ENCODE results near the gene TARS1. TPM values are rescaled to one million over a fixed set of nuclear protein-coding genes. Genes with fewer than 3 reads are reported as not detected.
"Not testable (repeated sequence)": the region's sequence is repeated elsewhere in the genome, so short reads cannot be mapped to it uniquely, and the experiment has no call there.

Gene TARS1
- total RNA-seq, 1 experiment from 2014 or later = 250 TPM

DNA sequence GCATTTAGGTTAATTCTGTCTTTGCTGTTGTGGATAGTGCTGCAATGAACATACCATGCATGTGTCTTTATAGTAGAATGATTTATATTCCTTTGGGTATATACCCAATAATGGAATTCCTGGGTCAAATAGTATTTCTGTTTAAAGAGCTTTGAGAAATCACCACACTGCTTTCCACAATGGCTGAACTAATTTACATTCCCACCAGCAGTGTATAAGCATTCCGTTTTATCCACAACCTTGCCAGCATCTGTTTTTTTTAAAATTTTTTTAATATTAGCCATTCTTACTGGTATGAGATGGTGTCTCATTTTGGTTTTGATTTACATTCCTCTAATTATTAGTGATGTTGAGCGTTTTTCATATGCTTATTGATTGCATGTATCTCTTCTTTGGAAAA is 15.5 kb upstream of the TARS1 start:
- no peaks in the 10 kb centered on the region for H3K36me3 ChIP-seq (replicated peaks; ENCODE audit: control insufficient read depth, insufficient read depth, low read length)
- no peak overlapping the region for H3K4me3 ChIP-seq (ENCODE audit: insufficient read depth, low read depth, low read length)
- no peak for DNase-seq
- no peaks in the 10 kb centered on the region for H3K27me3 ChIP-seq (ENCODE audit: control insufficient read depth, insufficient read depth, low read length)

- no peaks in the 10 kb centered on the region for H3K36me3 ChIP-seq (replicated peaks; ENCODE audit: control insufficient read depth, insufficient read depth, low read length)
- no peak for DNase-seq
- no peak overlapping the region for H3K4me3 ChIP-seq (ENCODE audit: insufficient read depth, low read depth, low read length)
- no peaks in the 10 kb centered on the region for H3K27me3 ChIP-seq (ENCODE audit: control insufficient read depth, insufficient read depth, low read length)
These were observed 9.8 kb upstream of the TARS1 start for GRCh38 chr5:33430983-33431382.

DNA sequence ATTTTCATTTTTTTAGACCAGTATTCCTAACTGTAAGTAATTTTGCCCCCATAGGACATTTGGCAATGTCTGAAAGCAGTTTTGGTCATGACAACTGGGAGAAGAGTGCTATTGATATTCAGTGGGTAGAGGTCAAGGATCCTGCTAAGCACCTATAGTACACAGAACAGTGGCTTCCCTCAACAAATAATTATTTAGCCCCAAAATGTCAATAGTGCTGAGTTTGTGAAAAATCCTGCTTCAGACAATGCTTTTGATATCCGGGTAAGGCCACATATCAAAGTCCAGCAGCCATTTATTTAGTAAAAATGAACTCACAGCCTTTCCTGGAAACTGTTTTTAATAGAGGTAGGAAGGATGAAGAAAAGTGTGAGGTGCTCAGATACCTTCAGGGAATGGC is 8.1 kb upstream of the TARS1 start:
- no peak for DNase-seq
- H3K4me3 ChIP-seq (ENCODE audit: insufficient read depth, low read depth, low read length) = no peak overlapping the region

GRCh38 chr5:33433303-33434240 is 7.2 kb upstream of the TARS1 start:
- H3K36me3 ChIP-seq (replicated peaks; ENCODE audit: control insufficient read depth, insufficient read depth, low read length) = no peaks in the 10 kb centered on the region
- DNase-seq = no peak
- H3K27me3 ChIP-seq (ENCODE audit: control insufficient read depth, insufficient read depth, low read length) = no peaks in the 10 kb centered on the region
- no peak overlapping the region for H3K4me3 ChIP-seq (ENCODE audit: insufficient read depth, low read depth, low read length)

More for the DNA sequence above, 8.1 kb upstream of the TARS1 start:
- H3K27me3 ChIP-seq (ENCODE audit: control insufficient read depth, insufficient read depth, low read length) = no peaks in the 10 kb centered on the region
- no peaks in the 10 kb centered on the region for H3K36me3 ChIP-seq (replicated peaks; ENCODE audit: control insufficient read depth, insufficient read depth, low read length)

DNA sequence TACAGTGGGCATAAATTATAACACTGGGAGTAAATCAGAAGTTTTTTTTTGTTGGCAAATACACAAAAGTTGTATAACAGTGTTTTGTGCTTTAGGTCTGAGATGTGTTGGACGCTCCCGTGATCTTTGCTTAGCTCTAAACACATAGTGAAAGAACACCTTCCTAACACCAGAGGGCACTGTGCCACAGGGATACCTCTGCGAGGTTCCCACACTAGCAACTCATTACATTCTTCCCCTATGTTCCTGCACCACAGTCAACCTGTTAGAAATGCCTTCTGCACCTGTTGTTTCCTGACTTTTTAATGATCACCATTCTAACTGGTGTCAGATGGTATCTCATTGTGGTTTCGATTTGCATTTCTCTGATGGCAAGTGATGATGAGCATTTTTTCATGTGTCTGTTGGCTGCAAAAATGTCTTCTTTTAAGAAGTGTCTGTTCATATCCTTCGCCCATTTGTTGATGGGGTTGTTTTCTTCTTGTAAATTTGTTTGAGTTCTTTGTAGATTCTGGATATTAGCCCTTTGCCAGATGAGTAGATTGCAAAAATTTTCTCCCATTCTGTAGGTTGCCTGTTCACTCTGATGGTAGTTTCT is 4.8 kb upstream of the TARS1 start:
- peak; percentile 64 for DNase-seq

DNA sequence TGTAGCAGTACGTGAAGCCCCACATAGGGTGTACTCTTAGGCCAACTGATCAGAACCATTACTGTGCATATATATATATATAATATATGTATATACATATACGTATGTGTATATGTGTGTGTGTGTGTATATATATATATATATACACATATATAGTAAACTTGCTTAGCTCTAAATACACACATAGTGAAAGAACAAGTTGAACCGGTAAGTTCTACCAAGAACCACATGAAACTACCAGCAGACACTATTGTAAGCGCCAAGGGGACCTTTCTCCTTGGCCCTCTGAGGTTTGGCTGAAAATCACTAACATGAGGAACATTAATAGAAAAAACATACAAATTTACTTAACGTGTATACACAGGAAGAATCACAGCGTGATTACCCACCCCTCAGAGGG is 1.8 kb upstream of the TARS1 start:
- peaks cover 1% of the 10 kb centered on the region for H3K36me3 ChIP-seq (replicated peaks; ENCODE audit: control insufficient read depth, insufficient read depth, low read length)
- no peak for DNase-seq
- H3K4me3 ChIP-seq (ENCODE audit: insufficient read depth, low read depth, low read length) = peak overlapping the region; percentile 97
- no peaks in the 10 kb centered on the region for H3K27me3 ChIP-seq (ENCODE audit: control insufficient read depth, insufficient read depth, low read length)

More for the DNA sequence above, 4.8 kb upstream of the TARS1 start:
- H3K36me3 ChIP-seq (replicated peaks; ENCODE audit: control insufficient read depth, insufficient read depth, low read length); H3K27me3 ChIP-seq (ENCODE audit: control insufficient read depth, insufficient read depth, low read length); H3K4me3 ChIP-seq (ENCODE audit: insufficient read depth, low read depth, low read length): not testable (repeated sequence)

GRCh38 chr5:33439905-33440481 is 772 bp upstream of the TARS1 start:
- Histone ChIP-seq H3K27me3 (ENCODE audit: control insufficient read depth, insufficient read depth, low read length) (no peaks in the 10 kb centered on the region), H3K4me3 (ENCODE audit: insufficient read depth, low read depth, low read length) (peak overlapping the region; percentile 97), H3K36me3 (replicated peaks; ENCODE audit: control insufficient read depth, insufficient read depth, low read length) (peaks cover 3% of the 10 kb centered on the region)
- no peak for DNase-seq

- Histone ChIP-seq H3K27me3 (ENCODE audit: control insufficient read depth, insufficient read depth, low read length) (no peaks in the 10 kb centered on the region), H3K4me3 (ENCODE audit: insufficient read depth, low read depth, low read length) (peak overlapping the region; percentile 97), H3K36me3 (replicated peaks; ENCODE audit: control insufficient read depth, insufficient read depth, low read length) (peaks cover 10% of the 10 kb centered on the region)
- no peak for DNase-seq
These were observed 744 bp downstream of the TARS1 start for GRCh38 chr5:33441241-33442177.

GRCh38 chr5:33444542-33444941 is 3.8 kb downstream of the TARS1 start:
- no peak overlapping the region for H3K4me3 ChIP-seq (ENCODE audit: insufficient read depth, low read depth, low read length)
- H3K36me3 ChIP-seq (replicated peaks; ENCODE audit: control insufficient read depth, insufficient read depth, low read length) = peaks cover 17% of the 10 kb centered on the region
- DNase-seq = no peak
- H3K27me3 ChIP-seq (ENCODE audit: control insufficient read depth, insufficient read depth, low read length) = no peaks in the 10 kb centered on the region

GRCh38 chr5:33445798-33446197 is 5.0 kb downstream of the TARS1 start:
- H3K36me3 ChIP-seq (replicated peaks; ENCODE audit: control insufficient read depth, insufficient read depth, low read length) = peaks cover 22% of the 10 kb centered on the region
- H3K27me3 ChIP-seq (ENCODE audit: control insufficient read depth, insufficient read depth, low read length) = no peaks in the 10 kb centered on the region
- no peak for DNase-seq
- no peak overlapping the region for H3K4me3 ChIP-seq (ENCODE audit: insufficient read depth, low read depth, low read length)

GRCh38 chr5:33448118-33448517 is 7.4 kb downstream of the TARS1 start:
- peaks cover 26% of the 10 kb centered on the region for H3K36me3 ChIP-seq (replicated peaks; ENCODE audit: control insufficient read depth, insufficient read depth, low read length)
- no peaks in the 10 kb centered on the region for H3K27me3 ChIP-seq (ENCODE audit: control insufficient read depth, insufficient read depth, low read length)
- no peak overlapping the region for H3K4me3 ChIP-seq (ENCODE audit: insufficient read depth, low read depth, low read length)
- peak; percentile 36 for DNase-seq

DNA sequence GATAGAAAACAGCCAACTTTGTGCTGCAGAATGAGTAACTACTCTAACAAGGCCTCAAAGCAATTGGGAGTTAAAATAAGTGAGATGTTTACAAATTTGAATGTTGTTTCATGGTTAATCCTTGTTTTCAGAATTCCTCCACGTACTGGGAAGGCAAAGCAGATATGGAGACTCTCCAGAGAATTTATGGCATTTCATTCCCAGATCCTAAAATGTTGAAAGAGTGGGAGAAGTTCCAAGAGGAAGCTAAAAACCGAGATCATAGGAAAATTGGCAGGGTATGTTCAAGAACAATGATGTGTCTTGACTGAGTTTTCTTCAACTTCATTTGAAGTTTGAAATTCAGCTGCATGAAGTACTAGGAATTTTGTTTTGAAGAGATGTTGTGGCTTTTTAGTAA is 16.4 kb downstream of the TARS1 start:
- no peak for DNase-seq
- H3K4me3 ChIP-seq (ENCODE audit: insufficient read depth, low read depth, low read length) = no peak overlapping the region
- peaks cover 77% of the 10 kb centered on the region for H3K36me3 ChIP-seq (replicated peaks; ENCODE audit: control insufficient read depth, insufficient read depth, low read length)
- H3K27me3 ChIP-seq (ENCODE audit: control insufficient read depth, insufficient read depth, low read length) = no peaks in the 10 kb centered on the region

- Histone ChIP-seq H3K4me3 (ENCODE audit: insufficient read depth, low read depth, low read length) (no peak overlapping the region), H3K27me3 (ENCODE audit: control insufficient read depth, insufficient read depth, low read length) (no peaks in the 10 kb centered on the region), H3K36me3 (replicated peaks; ENCODE audit: control insufficient read depth, insufficient read depth, low read length) (peaks cover 80% of the 10 kb centered on the region)
- DNase-seq = no peak
These were observed 17.1 kb downstream of the TARS1 start for GRCh38 chr5:33457817-33458216.

DNA sequence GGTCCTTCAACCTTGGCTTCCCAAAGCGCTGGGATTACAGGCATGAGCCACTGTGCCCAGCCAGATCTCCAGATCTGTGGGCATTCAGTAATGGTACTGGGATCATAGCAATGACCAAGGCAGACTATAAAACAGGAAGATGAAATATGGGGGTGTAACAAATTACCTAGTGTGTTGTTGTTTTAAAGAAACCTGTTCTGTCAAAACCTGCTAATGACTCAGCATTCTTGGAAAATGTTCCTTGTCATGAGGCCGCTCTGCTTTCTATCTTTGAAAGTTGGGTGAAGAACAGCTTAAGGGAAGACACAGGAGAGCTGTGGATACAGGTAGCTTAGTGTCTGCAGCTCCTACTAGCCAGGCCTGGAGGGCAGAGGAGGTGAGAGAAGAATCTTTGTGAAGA is 19.4 kb downstream of the TARS1 start:
- Histone ChIP-seq H3K36me3 (replicated peaks; ENCODE audit: control insufficient read depth, insufficient read depth, low read length) (peaks cover 80% of the 10 kb centered on the region), H3K27me3 (ENCODE audit: control insufficient read depth, insufficient read depth, low read length) (no peaks in the 10 kb centered on the region), H3K4me3 (ENCODE audit: insufficient read depth, low read depth, low read length) (no peak overlapping the region)
- no peak for DNase-seq
